Measurements from ENCODE around the gene MRPL18. TPM values are rescaled to one million over a fixed set of nuclear protein-coding genes. Genes with fewer than 3 reads are reported as not detected.

The MRPL18 gene
- total RNA-seq, 1 experiment from 2014 or later, result 71.1 TPM

GRCh38 chr6:159829526-159829925 is 39.3 kb downstream of the MRPL18 start:
- H3K4me1 Mint-ChIP-seq (ENCODE audit: low read depth, unreplicated experiment), result no peaks in the 10 kb centered on the region
- Histone ChIP-seq H3K4me3 (ENCODE audit: low read depth, low read length) (no peak overlapping the region), H3K9me3 (no peaks in the 10 kb centered on the region), H3K4me1 (no peaks in the 10 kb centered on the region), H3K36me3 (ENCODE audit: control insufficient read depth, insufficient read depth, low read length) (no peaks in the 10 kb centered on the region), H3K27me3 (replicated peaks; ENCODE audit: control insufficient read depth, insufficient read depth, low read length) (no peaks in the 10 kb centered on the region)
- no TSS peak for BruUV-seq (replicated peaks)
- H3K27me3 Mint-ChIP-seq (ENCODE audit: insufficient read depth, unreplicated experiment), result peaks cover 4% of the 10 kb centered on the region
- intact Hi-C loops (cut with micrococcal nuclease; ENCODE audit: unreplicated experiment), result no loop called here
- no peaks in the 10 kb centered on the region for H3K9me3 Mint-ChIP-seq (ENCODE audit: unreplicated experiment)
- no peak overlapping the region for H3K27ac Mint-ChIP-seq (ENCODE audit: unreplicated experiment)
- TF ChIP-seq, protein P1, sequence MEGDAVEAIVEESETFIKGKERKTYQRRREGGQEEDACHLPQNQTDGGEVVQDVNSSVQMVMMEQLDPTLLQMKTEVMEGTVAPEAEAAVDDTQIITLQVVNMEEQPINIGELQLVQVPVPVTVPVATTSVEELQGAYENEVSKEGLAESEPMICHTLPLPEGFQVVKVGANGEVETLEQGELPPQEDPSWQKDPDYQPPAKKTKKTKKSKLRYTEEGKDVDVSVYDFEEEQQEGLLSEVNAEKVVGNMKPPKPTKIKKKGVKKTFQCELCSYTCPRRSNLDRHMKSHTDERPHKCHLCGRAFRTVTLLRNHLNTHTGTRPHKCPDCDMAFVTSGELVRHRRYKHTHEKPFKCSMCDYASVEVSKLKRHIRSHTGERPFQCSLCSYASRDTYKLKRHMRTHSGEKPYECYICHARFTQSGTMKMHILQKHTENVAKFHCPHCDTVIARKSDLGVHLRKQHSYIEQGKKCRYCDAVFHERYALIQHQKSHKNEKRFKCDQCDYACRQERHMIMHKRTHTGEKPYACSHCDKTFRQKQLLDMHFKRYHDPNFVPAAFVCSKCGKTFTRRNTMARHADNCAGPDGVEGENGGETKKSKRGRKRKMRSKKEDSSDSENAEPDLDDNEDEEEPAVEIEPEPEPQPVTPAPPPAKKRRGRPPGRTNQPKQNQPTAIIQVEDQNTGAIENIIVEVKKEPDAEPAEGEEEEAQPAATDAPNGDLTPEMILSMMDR (IDR thresholded peaks at IDR 0.05; ENCODE audit: insufficient read depth in 1 of 2, low read depth in 1 of 2, low read length in 1 of 2, severe bottlenecking in 1 of 2, unreplicated experiment in 1 of 2), result no peak
- CTCF ChIA-PET, result no interaction called here
- POLR2A ChIA-PET, result interaction anchor here (0.6 kb wide), 1 partner anchor 40 kb away, joined by 3 read pairs; the partner anchor contains the start of gene TCP1
- no peak for DNase-seq
- no peak overlapping the region for H3K4me3 Mint-ChIP-seq (ENCODE audit: unreplicated experiment)
- no peaks in the 10 kb centered on the region for H3K36me3 Mint-ChIP-seq (ENCODE audit: insufficient read depth, unreplicated experiment)

DNA sequence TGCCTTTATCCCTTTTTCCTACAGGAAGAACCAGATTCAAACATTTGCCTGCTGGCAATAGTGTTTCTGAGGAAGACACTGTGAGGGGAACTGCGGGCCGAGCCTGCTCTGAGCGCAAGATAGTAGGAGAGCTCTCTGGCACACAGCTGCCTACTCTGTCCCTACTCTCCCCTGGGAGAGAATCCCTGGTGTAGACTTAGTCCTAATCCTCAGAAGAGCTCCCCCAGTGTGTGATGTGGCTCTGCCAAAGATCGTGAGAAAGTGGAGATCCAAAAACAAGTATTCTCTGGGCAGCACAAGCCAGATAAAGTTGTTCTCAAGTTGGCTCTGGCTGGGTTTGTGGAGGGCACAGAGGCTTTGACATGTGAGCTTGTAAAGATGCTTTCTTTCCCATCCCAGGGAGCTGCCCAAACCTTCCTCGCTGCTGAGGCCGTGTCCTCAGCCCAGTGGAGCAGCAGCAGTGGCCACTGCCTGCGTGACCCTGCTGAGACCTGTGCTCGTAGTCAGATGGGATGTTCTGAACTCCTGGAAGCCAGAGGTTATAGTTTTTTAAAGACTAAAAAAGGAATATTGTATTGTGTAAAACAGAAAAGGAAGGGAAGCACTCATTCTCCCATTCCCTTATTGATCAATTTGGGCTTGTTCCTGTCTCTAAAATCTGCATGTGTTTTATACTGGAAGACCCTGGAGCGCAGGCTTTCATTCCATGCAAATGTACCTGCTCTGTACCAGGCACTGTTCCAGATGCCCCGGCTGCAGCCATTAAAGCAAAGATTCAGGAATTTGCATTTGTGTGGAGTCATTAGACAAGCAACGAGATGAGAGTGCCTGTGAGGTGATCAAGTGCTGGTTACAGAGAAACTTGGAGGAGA is 40.5 kb downstream of the MRPL18 start:
- BruUV-seq (replicated peaks), result no TSS peak

GRCh38 chr6:159831373-159831679 is 41.1 kb downstream of the MRPL18 start:
- Mint-ChIP-seq H3K27ac (ENCODE audit: unreplicated experiment) (no peak overlapping the region), H3K9me3 (ENCODE audit: unreplicated experiment) (no peaks in the 10 kb centered on the region), H3K27me3 (ENCODE audit: insufficient read depth, unreplicated experiment) (peaks cover 4% of the 10 kb centered on the region), H3K4me1 (ENCODE audit: low read depth, unreplicated experiment) (no peaks in the 10 kb centered on the region), H3K4me3 (ENCODE audit: unreplicated experiment) (no peak overlapping the region), H3K36me3 (ENCODE audit: insufficient read depth, unreplicated experiment) (no peaks in the 10 kb centered on the region)
- intact Hi-C loops (cut with micrococcal nuclease; ENCODE audit: unreplicated experiment), result no loop called here
- Histone ChIP-seq H3K4me1 (no peaks in the 10 kb centered on the region), H3K36me3 (ENCODE audit: control insufficient read depth, insufficient read depth, low read length) (no peaks in the 10 kb centered on the region), H3K9me3 (no peaks in the 10 kb centered on the region), H3K27me3 (replicated peaks; ENCODE audit: control insufficient read depth, insufficient read depth, low read length) (no peaks in the 10 kb centered on the region), H3K4me3 (ENCODE audit: low read depth, low read length) (no peak overlapping the region)
- DNase-seq, result no peak
- TF ChIP-seq, protein P1 (IDR thresholded peaks at IDR 0.05; ENCODE audit: insufficient read depth in 1 of 2, low read depth in 1 of 2, low read length in 1 of 2, severe bottlenecking in 1 of 2, unreplicated experiment in 1 of 2), result no peak
- no TSS peak for BruUV-seq (replicated peaks)
- ChIA-PET POLR2A (no interaction called here), CTCF (interaction anchor here (0.6 kb wide), 1 partner anchor 119 kb away, joined by 4 read pairs; no protein-coding TSS in a partner anchor)

More for the DNA sequence above, 40.5 kb downstream of the MRPL18 start:
- intact Hi-C loops (cut with micrococcal nuclease; ENCODE audit: unreplicated experiment), result no loop called here
- Histone ChIP-seq H3K4me3 (ENCODE audit: low read depth, low read length) (no peak overlapping the region), H3K27me3 (replicated peaks; ENCODE audit: control insufficient read depth, insufficient read depth, low read length) (no peaks in the 10 kb centered on the region), H3K9me3 (no peaks in the 10 kb centered on the region), H3K36me3 (ENCODE audit: control insufficient read depth, insufficient read depth, low read length) (no peaks in the 10 kb centered on the region), H3K4me1 (no peaks in the 10 kb centered on the region)
- H3K4me1 Mint-ChIP-seq (ENCODE audit: low read depth, unreplicated experiment), result no peaks in the 10 kb centered on the region
- peaks cover 4% of the 10 kb centered on the region for H3K27me3 Mint-ChIP-seq (ENCODE audit: insufficient read depth, unreplicated experiment)
- no peak overlapping the region for H3K27ac Mint-ChIP-seq (ENCODE audit: unreplicated experiment)
- no peak overlapping the region for H3K4me3 Mint-ChIP-seq (ENCODE audit: unreplicated experiment)
- TF ChIP-seq, protein P1 (IDR thresholded peaks at IDR 0.05; ENCODE audit: insufficient read depth in 1 of 2, low read depth in 1 of 2, low read length in 1 of 2, severe bottlenecking in 1 of 2, unreplicated experiment in 1 of 2), result no peak
- no peak for DNase-seq
- H3K36me3 Mint-ChIP-seq (ENCODE audit: insufficient read depth, unreplicated experiment), result no peaks in the 10 kb centered on the region
- CTCF ChIA-PET, result interaction anchor here (0.6 kb wide), 1 partner anchor 120 kb away, joined by 4 read pairs; no protein-coding TSS in a partner anchor
- H3K9me3 Mint-ChIP-seq (ENCODE audit: unreplicated experiment), result no peaks in the 10 kb centered on the region
- POLR2A ChIA-PET, result no interaction called here
